GM19463 (cell line): ENCODE data around the gene TBCD.
A peak's percentile ranks its signal among the peaks of the same experiment; 100 is the strongest.

Source experiments
- ATAC-seq: cut with Tn5 transposase; IDR thresholded peaks from one replicate; pipeline ENCODE4 v1.9.1; 2021; ENCODE audit warnings: mild to moderate bottlenecking, moderate library complexity; ENCODE audit not compliant: unreplicated experiment

The TBCD gene

GRCh38 chr17:82867763-82868325 lies 116.0 kb downstream of the TBCD start:
- no peak for ATAC-seq

GRCh38 chr17:82868715-82869131 lies 116.9 kb downstream of the TBCD start:
- no peak for ATAC-seq

- no peak for ATAC-seq
Observed at GRCh38 chr17:82869536-82869935, 117.7 kb downstream of the TBCD start.

- ATAC-seq: no peak
Observed at GRCh38 chr17:82870091-82870491, 118.2 kb downstream of the TBCD start.

GRCh38 chr17:82870541-82870940 lies 118.7 kb downstream of the TBCD start:
- no peak for ATAC-seq

GRCh38 chr17:82871056-82871775 lies 119.4 kb downstream of the TBCD start:
- peak; percentile 78 for ATAC-seq

- ATAC-seq: no peak
Observed at GRCh38 chr17:82871776-82872561, 120.1 kb downstream of the TBCD start.

GRCh38 chr17:82872591-82873520 lies 121.0 kb downstream of the TBCD start:
- ATAC-seq: no peak

GRCh38 chr17:82873521-82873920 lies 121.7 kb downstream of the TBCD start:
- ATAC-seq: no peak

GRCh38 chr17:82874011-82874835 lies 122.4 kb downstream of the TBCD start:
- ATAC-seq: no peak

- no peak for ATAC-seq
Observed at GRCh38 chr17:82875407-82875856, 123.6 kb downstream of the TBCD start.

GRCh38 chr17:82876149-82876548 lies 124.3 kb downstream of the TBCD start:
- ATAC-seq: no peak

GRCh38 chr17:82876602-82877379 lies 124.9 kb downstream of the TBCD start:
- ATAC-seq: no peak

GRCh38 chr17:82878527-82878926 lies 126.7 kb downstream of the TBCD start:
- no peak for ATAC-seq

GRCh38 chr17:82879241-82879640 lies 127.4 kb downstream of the TBCD start:
- no peak for ATAC-seq

GRCh38 chr17:82880620-82881323 lies 128.9 kb downstream of the TBCD start:
- ATAC-seq: no peak

GRCh38 chr17:82881324-82881823 lies 129.5 kb downstream of the TBCD start:
- ATAC-seq: no peak
